Middle frontal gyrus (tissue), 1 donor: ENCODE results near the gene CERK.
"Not testable (repeated sequence)": the region's sequence is repeated elsewhere in the genome, so short reads cannot be mapped to it uniquely, and the experiment has no call there.

Experiments
- DNase-seq: peaks from one replicate; pipeline ENCODE4 v3.0.0-alpha.2; 2015; ENCODE audit warnings: low spot score; ENCODE audit errors: extremely low spot score

Gene CERK, protein sequence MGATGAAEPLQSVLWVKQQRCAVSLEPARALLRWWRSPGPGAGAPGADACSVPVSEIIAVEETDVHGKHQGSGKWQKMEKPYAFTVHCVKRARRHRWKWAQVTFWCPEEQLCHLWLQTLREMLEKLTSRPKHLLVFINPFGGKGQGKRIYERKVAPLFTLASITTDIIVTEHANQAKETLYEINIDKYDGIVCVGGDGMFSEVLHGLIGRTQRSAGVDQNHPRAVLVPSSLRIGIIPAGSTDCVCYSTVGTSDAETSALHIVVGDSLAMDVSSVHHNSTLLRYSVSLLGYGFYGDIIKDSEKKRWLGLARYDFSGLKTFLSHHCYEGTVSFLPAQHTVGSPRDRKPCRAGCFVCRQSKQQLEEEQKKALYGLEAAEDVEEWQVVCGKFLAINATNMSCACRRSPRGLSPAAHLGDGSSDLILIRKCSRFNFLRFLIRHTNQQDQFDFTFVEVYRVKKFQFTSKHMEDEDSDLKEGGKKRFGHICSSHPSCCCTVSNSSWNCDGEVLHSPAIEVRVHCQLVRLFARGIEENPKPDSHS

DNA sequence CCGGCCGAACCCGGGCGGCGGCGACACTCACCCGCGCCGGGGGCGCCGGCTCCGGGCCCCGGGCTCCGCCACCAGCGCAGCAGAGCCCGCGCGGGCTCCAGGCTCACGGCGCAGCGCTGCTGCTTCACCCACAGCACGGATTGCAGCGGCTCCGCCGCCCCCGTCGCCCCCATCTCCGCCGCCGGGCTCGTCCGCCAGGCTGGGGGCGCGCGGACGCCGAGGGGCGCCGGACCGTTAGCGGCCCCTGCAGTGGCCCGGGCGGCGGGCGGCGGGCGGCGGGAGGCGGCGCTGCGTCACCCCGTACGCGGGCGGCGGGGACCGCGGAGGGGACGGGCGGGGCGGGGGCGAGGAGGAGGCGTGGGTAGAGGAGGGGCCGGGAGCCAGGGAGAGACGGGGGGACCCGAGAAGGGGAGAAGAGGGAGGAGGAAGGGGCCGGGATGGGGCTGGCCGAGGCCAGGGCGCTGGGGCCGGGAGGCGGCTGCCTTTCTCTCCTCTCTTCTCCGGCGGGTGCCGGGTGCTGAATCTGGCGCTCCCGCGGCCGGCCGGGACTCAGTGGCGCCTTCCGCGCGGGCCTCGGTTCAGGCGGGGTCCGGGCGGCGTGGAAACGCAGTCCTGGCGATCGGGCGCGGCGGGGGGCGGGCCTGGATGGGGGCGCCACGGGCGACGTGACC is at the start of gene CERK:
CERK (minus strand) TSS at position 277 of the 671 bp plus-strand sequence; CDS start at position 173, 104 bp downstream.
- peak; percentile 13 for DNase-seq

DNA sequence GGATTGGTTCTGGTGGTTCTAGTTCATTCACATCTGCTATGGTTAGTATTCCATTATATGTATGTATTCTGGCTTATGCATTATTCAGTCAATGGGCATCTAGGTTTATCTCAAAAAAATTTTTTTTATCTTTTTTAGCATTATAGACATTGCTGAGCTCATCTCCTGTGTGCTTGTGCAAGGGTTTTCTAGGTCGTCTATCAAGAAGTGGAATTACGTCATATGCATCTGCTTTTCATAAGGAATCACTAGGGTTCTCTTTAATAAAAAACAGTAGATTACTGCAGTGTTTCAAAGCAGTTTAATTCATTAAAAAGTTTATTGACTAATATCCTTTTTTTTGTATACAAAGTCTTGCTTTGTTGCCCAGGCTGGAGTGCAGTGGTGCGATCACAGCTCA is 45.7 kb upstream of the CERK start:
- no peak for DNase-seq

DNA sequence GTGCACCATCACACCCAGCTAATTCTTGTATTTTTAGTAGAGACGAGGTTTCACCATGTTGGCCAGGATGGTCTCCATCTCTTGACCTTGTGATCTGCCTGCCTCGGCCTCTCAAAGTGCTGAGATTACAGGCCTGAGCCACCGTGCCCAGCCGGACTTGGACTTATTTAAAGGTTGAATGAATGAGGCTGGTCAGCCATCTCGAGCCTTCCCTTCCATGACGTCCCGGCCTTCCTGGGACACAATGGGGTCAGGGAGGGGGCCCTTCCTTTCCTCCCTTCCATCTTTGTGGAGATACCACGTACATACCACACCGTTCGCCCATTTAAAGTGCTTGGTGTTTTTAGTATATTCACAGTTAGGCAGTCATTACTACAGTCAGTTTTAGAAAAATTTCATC is 44.1 kb upstream of the CERK start:
- DNase-seq: not testable (repeated sequence)

DNA sequence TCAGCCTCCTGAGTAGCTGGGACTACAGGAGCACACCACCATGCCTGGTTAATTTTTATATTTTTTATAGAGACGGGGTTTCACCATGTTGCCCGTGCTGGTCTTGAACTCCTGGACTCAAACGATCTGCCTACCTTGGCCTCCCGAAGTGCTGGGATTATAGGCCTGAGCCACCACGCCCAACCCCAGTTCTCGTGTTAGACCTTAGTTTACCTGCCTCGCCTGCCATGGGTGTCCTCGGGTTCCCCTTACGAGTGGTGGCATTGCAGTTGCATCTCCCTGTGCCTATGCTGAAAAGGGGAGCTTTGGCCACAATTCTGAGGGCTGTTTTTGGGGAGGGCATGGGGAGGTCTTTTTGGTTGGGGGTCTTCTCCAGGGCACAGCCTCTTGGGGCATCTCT is 43.2 kb upstream of the CERK start:
- no peak for DNase-seq

DNA sequence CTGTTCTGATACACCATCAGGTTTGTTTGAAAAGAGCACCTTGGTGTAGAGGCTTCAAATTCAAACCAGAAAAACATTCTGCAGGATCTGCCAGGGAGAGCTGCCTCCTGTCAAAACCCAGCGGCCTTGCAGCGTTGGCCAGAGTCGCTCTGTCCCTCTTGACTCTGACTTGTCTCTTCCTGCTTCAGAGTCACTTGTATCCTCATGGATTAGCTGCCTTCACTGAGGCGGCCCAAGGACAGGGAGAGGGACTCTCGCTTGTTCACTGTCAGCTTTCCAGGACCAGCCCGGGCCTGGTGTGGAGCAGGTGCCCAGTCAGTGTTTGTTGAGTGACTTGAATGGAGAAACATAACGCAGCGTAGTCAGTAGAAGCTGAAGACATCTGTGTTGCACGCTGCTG is 42.4 kb upstream of the CERK start:
- DNase-seq: no peak

DNA sequence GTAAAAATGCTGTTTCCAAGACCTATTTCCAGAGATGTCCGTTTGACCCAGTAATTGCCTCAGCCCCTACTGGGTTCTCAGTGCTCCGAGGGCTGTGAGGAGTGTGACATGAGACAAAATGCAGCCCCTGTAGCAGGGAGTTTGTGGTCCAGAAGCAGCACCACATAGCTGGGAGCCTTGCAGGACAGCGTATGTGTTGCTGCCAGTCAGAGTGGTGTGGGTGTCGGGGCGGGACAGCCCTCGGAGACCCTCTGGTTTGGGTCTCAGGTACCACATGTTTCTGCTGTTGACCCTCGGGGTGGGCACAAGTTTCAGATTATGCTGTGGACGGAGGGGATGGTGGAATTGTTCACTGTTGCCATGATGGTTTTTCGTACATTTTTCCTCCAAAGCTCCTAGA is 41.6 kb upstream of the CERK start:
- DNase-seq: no peak

DNA sequence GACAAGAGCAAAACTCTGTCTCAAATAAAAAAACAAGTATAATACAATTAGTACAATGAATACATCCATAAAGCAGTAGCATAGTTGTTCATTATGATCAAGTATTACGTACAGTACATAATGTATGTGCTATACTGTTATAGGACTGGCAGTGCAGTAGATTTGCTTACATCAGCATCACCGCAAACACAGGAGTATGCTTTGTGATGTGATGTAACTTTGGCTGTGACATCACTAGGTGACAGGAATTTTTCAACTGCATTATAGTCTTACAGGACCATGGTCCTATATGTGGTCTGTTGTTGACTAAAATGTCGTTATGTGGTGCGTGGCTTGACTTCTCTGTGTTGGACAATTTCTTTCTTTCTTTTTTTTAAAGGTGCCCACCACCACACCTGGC is 41.0 kb upstream of the CERK start:
- DNase-seq: no peak

DNA sequence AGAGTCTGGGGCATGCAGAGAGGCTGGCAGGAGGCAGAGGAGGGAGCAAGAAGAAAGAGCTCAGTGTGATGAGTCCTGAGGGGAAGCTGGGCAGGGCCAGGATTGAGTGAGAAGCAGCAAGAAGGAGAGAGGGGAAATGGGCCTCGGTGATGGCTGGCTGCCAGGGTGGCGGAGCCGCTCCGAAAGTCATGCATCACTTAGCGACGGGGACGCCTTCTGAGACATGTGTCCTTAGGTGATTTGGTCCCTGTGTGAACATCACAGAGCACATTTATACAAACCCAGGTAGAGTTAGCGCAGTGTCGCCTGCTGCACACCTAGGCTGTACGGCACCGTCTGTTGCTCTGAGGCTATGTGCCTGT is 39.5 kb upstream of the CERK start:
- DNase-seq: no peak

DNA sequence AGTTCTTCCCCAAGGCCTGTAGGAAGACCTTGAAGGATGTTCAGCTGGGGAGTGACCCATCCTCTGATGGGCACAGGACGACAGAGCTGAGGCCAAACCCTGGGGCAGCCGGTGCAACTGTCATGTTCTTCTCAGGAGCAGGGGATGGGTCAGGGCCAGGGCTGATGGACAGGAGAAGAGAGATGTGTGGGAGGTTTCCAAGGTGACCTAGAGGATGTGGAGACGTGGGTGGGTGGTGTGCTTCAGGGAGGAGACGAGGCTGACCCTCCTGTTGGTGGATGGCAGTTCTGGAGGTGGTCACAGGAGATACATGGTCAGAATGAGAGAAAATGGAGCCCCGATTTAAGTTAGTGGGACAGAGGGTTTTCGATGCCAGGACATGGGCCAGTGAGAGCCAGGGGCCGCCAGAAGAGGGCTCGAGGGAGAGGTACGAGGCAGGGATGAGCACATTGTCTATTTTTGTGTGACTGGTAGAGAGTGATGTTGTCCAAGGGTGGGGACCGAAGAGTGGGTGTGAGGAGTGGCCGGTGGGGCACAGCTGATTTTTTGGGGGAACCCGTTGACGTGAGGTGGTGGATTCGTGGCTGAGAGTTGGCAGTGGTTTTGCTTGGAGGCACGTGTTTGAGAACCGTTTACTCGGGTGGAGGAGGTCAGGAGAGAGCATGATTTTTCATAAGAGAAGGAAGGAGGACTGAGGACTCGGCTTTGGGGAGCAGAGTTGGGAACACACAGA is 39.0 kb upstream of the CERK start:
- no peak for DNase-seq

DNA sequence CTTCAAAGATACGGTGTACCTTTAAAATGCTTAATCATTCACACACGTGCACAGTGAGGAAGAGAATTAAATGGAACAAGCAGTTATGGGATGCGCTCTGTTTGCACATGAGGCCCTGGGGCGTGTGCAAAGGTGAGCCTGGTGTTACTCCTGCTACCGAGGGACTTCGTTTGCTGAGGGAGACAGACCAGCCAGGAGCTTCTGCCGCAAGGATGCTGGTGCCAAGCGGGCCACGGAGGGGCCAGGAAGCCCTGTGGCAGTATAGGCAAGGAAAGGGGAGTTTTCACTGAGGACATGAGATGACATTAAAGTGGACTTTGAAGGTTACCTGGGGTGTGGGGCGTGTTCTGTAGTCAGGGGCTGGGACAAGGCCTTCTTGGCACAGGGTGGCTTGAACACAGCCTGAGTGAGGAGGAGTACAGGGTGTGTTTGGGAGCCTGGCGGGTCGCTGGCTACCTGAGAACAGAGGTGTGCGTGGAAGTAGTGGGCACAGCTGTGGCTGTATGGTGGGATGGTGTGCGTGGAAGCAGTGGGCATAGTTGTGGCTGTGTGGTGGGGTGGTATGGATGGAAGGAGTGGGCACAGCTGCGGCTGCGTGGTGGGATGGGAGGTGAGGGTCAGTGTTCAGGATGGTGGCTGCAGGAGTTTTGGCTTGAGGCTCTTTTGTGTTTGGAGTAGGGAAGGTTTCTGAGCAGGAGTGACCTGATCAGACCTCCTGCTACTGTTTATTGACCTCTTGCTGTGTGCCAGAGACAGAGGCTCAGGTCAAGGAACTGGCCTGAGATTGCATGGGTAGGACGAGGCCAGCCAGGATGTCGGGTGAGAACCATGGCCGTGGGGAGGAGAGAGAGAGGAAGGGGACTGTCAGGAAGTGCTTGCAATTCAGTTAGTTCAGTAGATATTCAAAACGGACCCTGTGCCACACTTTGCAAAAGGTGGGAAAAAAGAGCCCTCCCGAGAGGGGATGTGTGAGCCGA is 38.1 kb upstream of the CERK start:
- no peak for DNase-seq

DNA sequence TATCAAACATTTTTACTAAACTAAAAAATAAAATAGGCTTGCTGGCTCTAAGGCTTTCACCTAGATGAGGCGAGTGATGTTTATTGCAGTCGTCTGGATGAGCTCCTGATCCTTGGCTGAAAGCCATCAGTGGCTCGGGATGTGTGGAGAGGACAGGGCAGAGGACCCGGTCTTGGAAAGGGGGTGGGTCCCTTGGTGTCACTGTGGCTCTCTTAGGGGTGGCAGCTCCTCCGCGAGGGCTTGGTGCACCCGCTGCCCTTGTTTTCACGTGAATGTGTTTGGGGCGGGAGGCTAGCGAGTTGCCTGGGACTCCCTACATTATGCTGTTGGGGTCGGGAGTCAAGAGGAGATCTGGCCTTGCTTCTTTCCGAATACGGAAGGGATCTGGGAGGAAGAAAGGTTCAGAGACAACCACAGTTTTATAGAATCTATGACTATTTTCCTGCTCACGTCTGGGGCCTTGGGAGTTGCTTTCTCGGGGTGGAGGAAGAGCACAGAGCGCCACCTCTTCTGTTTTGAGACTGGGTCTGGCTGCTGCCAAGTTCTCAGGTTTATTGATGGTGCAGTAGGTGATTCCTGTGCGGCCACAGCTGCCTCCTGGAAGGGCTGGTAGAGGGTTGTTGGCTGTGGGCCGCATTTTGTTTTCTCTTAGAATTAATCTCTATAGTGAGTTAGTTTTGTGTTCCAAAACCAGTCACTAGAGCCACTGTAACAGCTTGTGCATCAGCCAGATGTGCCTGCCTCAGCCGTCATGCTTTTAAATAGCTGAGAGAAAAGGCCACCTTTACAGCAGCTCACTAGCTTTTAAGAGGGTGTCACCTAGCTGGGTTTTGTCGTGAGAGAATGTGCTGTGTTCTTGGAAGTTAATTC is 37.2 kb upstream of the CERK start:
- DNase-seq: no peak

DNA sequence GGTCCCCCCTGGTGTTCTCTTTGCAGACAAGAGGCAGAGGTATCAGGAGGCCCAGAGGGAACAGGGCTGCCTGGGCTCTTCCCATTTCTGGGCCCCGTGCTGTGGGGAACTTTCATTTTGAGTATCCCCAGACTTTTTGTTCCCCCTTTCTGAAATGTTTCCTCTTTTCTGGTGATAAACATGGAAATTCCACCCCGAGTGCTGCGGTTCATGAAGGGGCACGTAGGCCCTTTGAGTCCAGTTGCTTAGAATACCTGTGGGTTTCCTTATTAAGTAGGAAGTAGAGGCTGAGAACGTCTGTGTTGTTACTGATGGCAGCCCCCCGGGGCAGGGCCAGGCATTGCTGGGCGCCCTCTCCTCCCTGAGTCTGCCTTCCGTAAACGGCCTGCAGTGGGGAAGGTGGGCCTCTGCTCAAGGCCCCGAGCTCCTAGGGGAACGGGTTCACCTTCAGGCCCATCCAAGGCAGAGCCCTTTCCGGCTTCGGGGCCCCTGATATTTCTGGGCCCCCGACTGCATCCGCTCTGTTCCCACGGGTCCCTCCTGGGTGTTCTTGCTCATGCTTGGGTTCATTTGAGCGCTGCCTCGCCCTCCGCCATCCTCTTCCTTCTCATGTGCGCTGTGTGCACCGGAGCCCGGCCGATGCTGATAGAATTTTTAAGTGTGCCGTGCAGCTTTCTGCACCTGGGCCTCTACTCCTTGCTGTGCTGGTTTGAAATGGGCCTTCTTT is 36.4 kb upstream of the CERK start:
- DNase-seq: no peak

DNA sequence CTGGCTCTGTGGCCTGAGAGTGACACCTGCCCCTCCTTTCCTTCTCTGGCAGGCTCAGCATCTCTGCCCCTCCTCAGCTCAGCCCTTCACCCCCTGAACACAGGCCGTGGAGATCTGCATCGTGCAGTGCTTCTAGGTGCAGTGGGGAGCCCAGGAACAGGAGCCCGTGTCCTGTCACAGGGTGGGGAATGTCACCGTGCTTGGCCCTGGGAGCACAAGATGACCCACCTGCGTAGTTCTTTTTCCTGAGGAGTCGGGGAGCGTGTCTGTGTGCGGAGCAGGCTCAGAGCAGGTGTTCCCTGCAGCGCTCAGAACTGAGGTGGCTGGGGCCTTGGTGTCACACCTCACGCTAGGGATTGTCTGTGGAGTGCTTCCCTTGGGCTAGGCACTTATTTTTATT is 35.0 kb upstream of the CERK start:
- DNase-seq: no peak

DNA sequence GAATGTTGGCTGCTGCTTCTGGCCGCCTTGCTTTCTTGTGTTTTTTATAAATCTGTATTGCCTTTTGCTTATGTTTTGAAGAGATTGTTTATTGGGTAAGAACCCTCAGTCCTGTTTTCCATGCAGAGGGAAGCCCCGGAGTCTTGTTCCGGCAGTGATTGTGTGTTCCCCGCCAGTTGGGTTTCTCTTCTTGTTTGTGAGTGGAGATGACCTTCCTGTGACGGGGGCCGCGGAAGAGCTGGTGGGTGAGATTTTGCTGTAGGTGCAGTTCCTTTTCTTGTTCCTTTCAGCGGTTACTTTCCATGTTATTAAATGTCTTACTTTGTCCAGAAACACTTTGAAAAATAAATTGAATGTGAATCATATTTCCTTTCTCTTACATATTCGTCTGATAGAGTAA is 32.7 kb upstream of the CERK start:
- no peak for DNase-seq

DNA sequence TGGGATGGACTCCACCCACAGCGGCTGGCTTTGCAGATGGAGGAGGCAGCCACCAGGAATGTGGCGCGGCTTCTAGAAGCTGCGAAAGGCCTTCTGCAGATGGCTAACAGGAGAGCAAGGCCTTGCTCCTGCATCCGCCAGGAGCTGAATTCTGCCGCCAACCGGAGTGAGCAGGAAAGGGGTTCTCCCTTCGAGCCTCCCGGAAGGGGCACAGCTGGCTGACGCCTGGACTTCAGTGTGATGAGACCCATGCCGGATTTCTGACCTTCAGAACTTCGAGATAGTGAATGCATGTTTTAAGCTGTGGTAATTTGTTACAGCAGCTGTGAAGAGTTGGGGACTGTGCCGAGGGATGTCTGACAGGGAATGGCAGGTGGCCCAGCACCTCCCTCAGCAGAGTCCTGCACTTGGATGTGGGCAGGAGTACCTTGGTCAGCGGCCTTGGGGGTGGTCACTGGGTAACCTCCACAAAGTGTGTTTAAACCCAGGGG is 32.1 kb upstream of the CERK start:
- no peak for DNase-seq

DNA sequence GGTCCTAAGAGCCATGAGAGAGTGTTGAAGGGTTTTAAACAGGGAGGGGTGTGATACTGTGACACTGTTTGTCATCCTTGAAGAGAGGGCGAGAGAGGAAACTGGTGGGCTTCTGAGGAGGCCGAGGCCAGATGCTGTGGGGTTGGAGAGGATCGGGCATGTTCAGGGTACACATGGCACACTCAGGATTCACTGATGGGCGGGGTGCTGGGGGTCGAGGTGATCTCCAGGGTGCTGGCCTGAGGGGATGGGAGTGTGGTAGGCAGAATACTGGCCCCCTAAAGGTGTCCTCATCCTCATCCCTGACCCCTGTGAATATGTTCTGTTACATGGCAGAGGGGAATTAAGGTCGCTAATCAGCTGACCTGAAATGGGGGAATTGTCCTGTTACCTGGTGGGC is 31.7 kb upstream of the CERK start:
- DNase-seq: no peak

DNA sequence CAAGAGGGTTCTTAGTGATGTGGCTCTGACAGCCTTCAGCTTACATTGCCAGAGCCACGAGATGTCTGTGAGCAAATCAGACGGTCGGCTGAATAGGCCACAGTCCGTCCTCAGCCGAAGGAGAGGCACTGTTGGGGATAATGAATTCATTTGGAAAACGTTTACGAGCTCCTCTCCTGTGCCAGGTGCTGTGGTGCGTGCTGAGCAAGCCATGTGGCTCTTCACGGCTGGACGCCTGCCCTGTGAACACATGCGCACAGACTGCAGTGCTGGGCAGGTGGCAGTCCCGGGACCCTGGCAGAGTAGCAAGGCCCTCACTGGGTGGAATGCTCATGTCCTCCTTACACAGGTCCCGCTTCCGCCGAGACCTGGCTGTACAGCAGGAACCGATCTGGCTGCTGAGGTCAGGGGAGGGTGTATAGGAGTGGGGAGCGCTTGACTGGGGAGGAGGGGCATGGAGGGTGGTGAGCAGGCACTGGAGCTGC is 31.2 kb upstream of the CERK start:
- DNase-seq: no peak

DNA sequence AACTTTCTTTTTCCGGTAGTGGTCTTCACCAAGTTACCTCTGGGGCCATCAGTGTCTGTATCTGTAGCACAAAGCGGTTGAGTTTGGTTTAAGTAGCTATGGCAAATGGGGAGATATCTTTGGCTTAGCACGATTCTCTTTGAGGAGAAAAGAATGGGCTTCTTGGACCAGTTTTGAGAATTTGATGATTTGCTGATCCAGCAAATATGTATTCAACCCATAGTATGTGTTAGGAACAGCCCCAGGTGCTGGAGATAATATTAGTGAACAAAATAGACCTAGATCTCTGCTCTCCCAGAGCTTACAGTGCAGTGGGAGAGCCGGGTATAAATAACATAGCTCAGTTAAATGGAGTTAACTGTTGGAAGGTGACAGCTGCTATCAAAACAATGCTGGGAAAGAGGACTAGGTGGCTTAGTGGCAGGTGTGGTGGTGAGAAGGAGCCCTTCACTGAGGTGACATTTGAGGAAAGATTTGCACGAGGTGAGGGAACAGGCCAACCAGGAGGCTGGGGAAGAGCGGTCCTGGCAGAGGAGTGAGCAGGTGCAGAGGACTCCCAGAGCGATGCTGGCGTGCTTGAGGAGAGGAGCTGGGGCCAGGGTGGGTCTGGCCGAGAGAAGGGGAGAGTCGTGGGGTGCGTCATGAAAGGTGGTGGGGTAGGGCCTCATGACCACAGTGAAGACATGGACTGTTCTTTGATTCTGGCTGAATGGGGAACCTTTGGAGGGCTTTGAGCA is 29.4 kb upstream of the CERK start:
- DNase-seq: no peak
